AG10803 (cell line): ENCODE data around the gene CACNG5.

Experiments used
- DNase-seq: peaks from one replicate; pipeline ENCODE4 v3.0.0; 2010; ENCODE audit warnings: low read depth
- H3K4me3 ChIP-seq: 2 replicates; pipeline ENCODE4 v1.5.1; 2011; ENCODE audit warnings: mild to moderate bottlenecking, low read length, control low read depth
- CTCF ChIP-seq: conservative IDR thresholded peaks from 2 replicates; pipeline ENCODE4 v1.5.1; 2011; ENCODE audit warnings: mild to moderate bottlenecking, low read length, control low read depth, inconsistent platforms

Gene CACNG5

GRCh38 chr17:66839616-66840015 lies 4.7 kb downstream of the CACNG5 start:
- no peak for DNase-seq
- H3K4me3 ChIP-seq = no peak overlapping the region
- TF ChIP-seq CTCF = no peak

GRCh38 chr17:66840061-66840460 lies 5.1 kb downstream of the CACNG5 start:
- no peak for TF ChIP-seq CTCF
- no peak overlapping the region for H3K4me3 ChIP-seq
- no peak for DNase-seq

- H3K4me3 ChIP-seq = no peak overlapping the region
- TF ChIP-seq CTCF = no peak
- no peak for DNase-seq
Observed at GRCh38 chr17:66841328-66841727, 6.4 kb downstream of the CACNG5 start.

- no peak for DNase-seq
- no peak for TF ChIP-seq CTCF
- H3K4me3 ChIP-seq = no peak overlapping the region
Observed at GRCh38 chr17:66841744-66842143, 6.8 kb downstream of the CACNG5 start.

GRCh38 chr17:66842505-66842904 lies 7.6 kb downstream of the CACNG5 start:
- no peak for DNase-seq
- no peak for TF ChIP-seq CTCF
- H3K4me3 ChIP-seq = no peak overlapping the region

- no peak for DNase-seq
- no peak overlapping the region for H3K4me3 ChIP-seq
- no peak for TF ChIP-seq CTCF
Observed at GRCh38 chr17:66842959-66843358, 8.0 kb downstream of the CACNG5 start.

GRCh38 chr17:66843627-66844026 lies 8.7 kb downstream of the CACNG5 start:
- TF ChIP-seq CTCF = no peak
- DNase-seq = no peak

More at GRCh38 chr17:66843627-66844026, 8.7 kb downstream of the CACNG5 start:
- no peak overlapping the region for H3K4me3 ChIP-seq
